Loucy (cell line): ENCODE measurements around the gene FAM24B.

ENCODE experiments used
- H2AFZ ChIP-seq: fragments of 200-600 bp; sonication (generic); 2 replicates; pipeline ENCODE4 v1.6.0; 2016; ENCODE audit warnings: antibody characterized with exemption, mild to moderate bottlenecking, low read length, moderate library complexity
- H3F3A ChIP-seq: fragments of 200-600 bp; 2 replicates; pipeline ENCODE4 v1.6.0; 2016; ENCODE audit warnings: antibody characterized with exemption, low read depth, mild to moderate bottlenecking
- H3K27me3 ChIP-seq: fragments of 200-600 bp; sonication (generic); 2 replicates; pipeline ENCODE4 v1.6.1; 2014; ENCODE audit warnings: low read length, mild to moderate bottlenecking; ENCODE audit not compliant: insufficient read depth, poor library complexity, severe bottlenecking
- H3K36me3 ChIP-seq: fragments of 200-600 bp; sonication (generic); 2 replicates; pipeline ENCODE4 v1.6.1; 2016; ENCODE audit warnings: low read length; ENCODE audit not compliant: insufficient read depth
- H3K4me1 ChIP-seq: fragments of 200-600 bp; sonication (generic); 2 replicates; pipeline ENCODE4 v1.5.1; 2014; ENCODE audit warnings: low read length, mild to moderate bottlenecking; ENCODE audit not compliant: insufficient read depth, poor library complexity, severe bottlenecking
- H3K4me2 ChIP-seq: fragments of 200-600 bp; sonication (generic); 2 replicates; pipeline ENCODE4 v1.6.0; 2014; ENCODE audit warnings: antibody characterized with exemption, low read length, low read depth, mild to moderate bottlenecking; ENCODE audit not compliant: poor library complexity, severe bottlenecking
- H3K4me3 ChIP-seq: fragments of 200-600 bp; sonication (generic); 2 replicates; pipeline ENCODE4 v1.5.1; 2014; ENCODE audit warnings: low read length, mild to moderate bottlenecking, mixed read lengths; ENCODE audit not compliant: poor library complexity, severe bottlenecking
- H3K79me2 ChIP-seq: fragments of 200-600 bp; sonication (generic); 2 replicates; pipeline ENCODE4 v1.6.1; 2014; ENCODE audit warnings: low read length; ENCODE audit not compliant: insufficient read depth
- H3K9ac ChIP-seq: fragments of 200-600 bp; sonication (generic); 2 replicates; pipeline ENCODE4 v1.6.0; 2014; ENCODE audit warnings: mild to moderate bottlenecking, low read depth, low read length, moderate library complexity; ENCODE audit not compliant: poor library complexity, severe bottlenecking
- H3K9me2 ChIP-seq: fragments of 200-600 bp; sonication (generic); replicated peaks from 2 replicates; pipeline ENCODE4 v1.6.1; 2016; ENCODE audit warnings: low read depth, low read length, mixed read lengths
- H3K9me3 ChIP-seq: fragments of 200-600 bp; sonication (generic); 2 replicates; pipeline ENCODE4 v1.6.1; 2014; ENCODE audit warnings: mild to moderate bottlenecking, antibody characterized with exemption, low read length, low read depth; ENCODE audit not compliant: insufficient read depth
- H4K20me1 ChIP-seq: fragments of 200-600 bp; sonication (generic); 2 replicates; pipeline ENCODE4 v1.6.0; 2014; ENCODE audit warnings: antibody characterized with exemption, low read length, mild to moderate bottlenecking; ENCODE audit not compliant: insufficient read depth, poor library complexity, severe bottlenecking
- CTCF ChIP-seq: fragments of 200-600 bp; sonication (generic); conservative IDR thresholded peaks from 2 replicates; pipeline ENCODE4 v1.5.1; 2014; ENCODE audit warnings: mild to moderate bottlenecking, antibody characterized with exemption, low read length
- EZH2phosphoT487 ChIP-seq: fragments of 200-600 bp; IDR thresholded peaks from 2 replicates; pipeline ENCODE4 v1.6.1; 2018; ENCODE audit warnings: antibody characterized with exemption, mild to moderate bottlenecking, moderate library complexity, borderline replicate concordance

The FAM24B gene

GRCh38 chr10:122844146-122844545 lies 35.2 kb downstream of the FAM24B start:
- no peaks in the 10 kb centered on the region for H3K9me2 ChIP-seq
- peaks cover 39% of the 10 kb centered on the region; the same call in 1 of the 2 replicates for H3K36me3 ChIP-seq
- H3K4me3 ChIP-seq = no peak overlapping the region
- H3K9me3 ChIP-seq = peaks cover 5% of the 10 kb centered on the region; the same call in 1 of the 2 replicates
- H3F3A ChIP-seq = no peaks in the 10 kb centered on the region
- no peak overlapping the region for H3K4me2 ChIP-seq
- H3K79me2 ChIP-seq = no peaks in the 10 kb centered on the region
- H3K9ac ChIP-seq = no peak overlapping the region
- no peaks in the 10 kb centered on the region for H3K27me3 ChIP-seq
- H2AFZ ChIP-seq = no peak overlapping the region
- H4K20me1 ChIP-seq = no peaks in the 10 kb centered on the region
- TF ChIP-seq EZH2phosphoT487 = no peak
- TF ChIP-seq CTCF = no peak
- peaks cover 12% of the 10 kb centered on the region for H3K4me1 ChIP-seq

- Histone ChIP-seq H3K9me2 (no peaks in the 10 kb centered on the region), H3K9ac (no peak overlapping the region), H3K27me3 (no peaks in the 10 kb centered on the region), H3K9me3 (peaks cover 5% of the 10 kb centered on the region; the same call in 1 of the 2 replicates), H3K4me1 (no peaks in the 10 kb centered on the region), H4K20me1 (no peaks in the 10 kb centered on the region), H3K4me3 (no peak overlapping the region), H3K36me3 (peaks cover 46% of the 10 kb centered on the region; the same call in 1 of the 2 replicates), H2AFZ (no peak overlapping the region), H3K4me2 (no peak overlapping the region), H3F3A (no peaks in the 10 kb centered on the region), H3K79me2 (no peaks in the 10 kb centered on the region)
- TF ChIP-seq EZH2phosphoT487 = no peak
- TF ChIP-seq CTCF = no peak
Observed at GRCh38 chr10:122841569-122841968, 37.8 kb downstream of the FAM24B start.

GRCh38 chr10:122839505-122839904 lies 39.9 kb downstream of the FAM24B start:
- TF ChIP-seq EZH2phosphoT487 (no peak), CTCF (no peak)
- H3F3A ChIP-seq = no peaks in the 10 kb centered on the region
- no peaks in the 10 kb centered on the region for H4K20me1 ChIP-seq
- H3K79me2 ChIP-seq = no peaks in the 10 kb centered on the region
- H2AFZ ChIP-seq = no peak overlapping the region
- H3K4me1 ChIP-seq = no peaks in the 10 kb centered on the region
- peaks cover 35% of the 10 kb centered on the region; the same call in 1 of the 2 replicates for H3K36me3 ChIP-seq
- H3K4me3 ChIP-seq = no peak overlapping the region
- no peak overlapping the region for H3K4me2 ChIP-seq
- H3K9me2 ChIP-seq = no peaks in the 10 kb centered on the region
- peaks cover 5% of the 10 kb centered on the region; the same call in 1 of the 2 replicates for H3K9me3 ChIP-seq
- no peak overlapping the region for H3K9ac ChIP-seq
- H3K27me3 ChIP-seq = no peaks in the 10 kb centered on the region
